ENCODE measurements around the gene ZNF217. TPM values are rescaled to one million over a fixed set of nuclear protein-coding genes. Genes with fewer than 3 reads are reported as not detected.

Gene ZNF217
- total RNA-seq, 1 donor from 2014 or later, result 84.4 TPM

GRCh38 chr20:53576195-53576580 is 17.5 kb downstream of the ZNF217 start:
- peaks cover 3% of the 10 kb centered on the region for H3K27me3 Mint-ChIP-seq (ENCODE audit: insufficient read depth, low read depth)
- no peak overlapping the region for H3K27ac Mint-ChIP-seq
- peaks cover 47% of the 10 kb centered on the region for H3K36me3 Mint-ChIP-seq
- Histone ChIP-seq H4K20me1 (ENCODE audit: low read depth) (peaks cover 100% of the 10 kb centered on the region), H3K36me3 (peaks cover 36% of the 10 kb centered on the region), H3K79me2 (ENCODE audit: low read depth) (peaks cover 100% of the 10 kb centered on the region), H3K9ac (no peak overlapping the region), H3K9me3 (ENCODE audit: low read depth) (no peaks in the 10 kb centered on the region), H3K27ac (no peak overlapping the region), H3K4me1 (peaks cover 24% of the 10 kb centered on the region), H3K4me3 (no peak overlapping the region), H3K4me2 (no peak overlapping the region), H2AFZ (replicated peaks) (no peak overlapping the region), H3F3A (ENCODE audit: low read depth) (peaks cover 30% of the 10 kb centered on the region), H3K27me3 (no peaks in the 10 kb centered on the region)
- H3K4me3 Mint-ChIP-seq, result no peak overlapping the region
- no peak for DNase-seq (ENCODE audit: low spot score)
- no peaks in the 10 kb centered on the region for H3K9me3 Mint-ChIP-seq
- no peak for TF ChIP-seq CTCF (IDR thresholded peaks at IDR 0.05)
- no peak for TF ChIP-seq EZH2 (IDR thresholded peaks at IDR 0.05)
- TF ChIP-seq EZH2phosphoT487 (IDR thresholded peaks at IDR 0.05), result no peak
- peaks cover 26% of the 10 kb centered on the region for H3K4me1 Mint-ChIP-seq

DNA sequence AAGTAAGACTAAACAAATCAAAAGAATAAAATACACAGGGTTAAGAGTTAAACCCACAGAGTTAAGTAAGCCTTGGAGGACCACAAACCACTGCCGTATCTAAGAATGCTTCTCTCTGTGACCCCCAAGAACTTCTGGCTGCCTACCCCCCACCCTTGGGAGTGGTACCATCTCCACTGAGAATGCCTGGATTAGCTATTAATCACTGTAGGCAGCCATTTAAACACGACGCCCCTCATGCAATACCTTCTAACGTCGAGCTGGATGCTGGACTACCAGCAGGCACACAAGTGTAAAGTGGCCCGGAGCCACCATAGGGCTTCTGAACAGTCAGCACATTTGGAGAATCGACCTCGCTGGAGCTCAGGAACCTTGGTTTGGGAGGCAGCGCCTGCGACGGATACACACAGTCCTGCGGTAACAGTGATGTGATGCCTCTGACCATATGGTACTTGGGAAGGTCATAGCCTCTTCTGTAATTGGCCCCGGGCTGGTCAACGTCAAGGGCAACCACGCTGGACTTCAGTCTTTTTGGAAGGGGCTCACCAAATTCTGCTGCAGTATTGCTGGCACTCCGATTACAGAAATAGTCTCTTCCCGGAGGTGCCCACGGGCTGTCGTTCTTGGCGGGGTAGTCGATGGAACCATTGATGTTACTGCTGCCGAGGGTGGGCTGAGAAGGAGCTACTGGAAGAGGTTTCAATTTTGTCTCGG is 18.0 kb downstream of the ZNF217 start:
- H3K4me3 Mint-ChIP-seq, result no peak overlapping the region
- H2AFZ ChIP-seq (replicated peaks), result no peak overlapping the region
- H3K9me3 Mint-ChIP-seq, result no peaks in the 10 kb centered on the region
- peaks cover 23% of the 10 kb centered on the region for H3K4me1 Mint-ChIP-seq
- no peak overlapping the region for H3K4me2 ChIP-seq
- no peaks in the 10 kb centered on the region for H3K9me3 ChIP-seq (ENCODE audit: low read depth)
- no peak overlapping the region for H3K27ac ChIP-seq
- H3K79me2 ChIP-seq (ENCODE audit: low read depth), result peaks cover 100% of the 10 kb centered on the region
- peaks cover 36% of the 10 kb centered on the region for H3K36me3 ChIP-seq
- no peak overlapping the region for H3K4me3 ChIP-seq
- no peak for DNase-seq (ENCODE audit: low spot score)
- H3K9ac ChIP-seq, result no peak overlapping the region
- no peak overlapping the region for H3K27ac Mint-ChIP-seq
- no peak for TF ChIP-seq CTCF (IDR thresholded peaks at IDR 0.05)
- no peak for TF ChIP-seq EZH2phosphoT487 (IDR thresholded peaks at IDR 0.05)
- TF ChIP-seq EZH2 (IDR thresholded peaks at IDR 0.05), result no peak
- H3K36me3 Mint-ChIP-seq, result peaks cover 51% of the 10 kb centered on the region
- no peaks in the 10 kb centered on the region for H3K27me3 ChIP-seq
- H4K20me1 ChIP-seq (ENCODE audit: low read depth), result peaks cover 100% of the 10 kb centered on the region
- peaks cover 27% of the 10 kb centered on the region for H3F3A ChIP-seq (ENCODE audit: low read depth)
- H3K27me3 Mint-ChIP-seq (ENCODE audit: insufficient read depth, low read depth), result peaks cover 3% of the 10 kb centered on the region
- peaks cover 18% of the 10 kb centered on the region for H3K4me1 ChIP-seq

DNA sequence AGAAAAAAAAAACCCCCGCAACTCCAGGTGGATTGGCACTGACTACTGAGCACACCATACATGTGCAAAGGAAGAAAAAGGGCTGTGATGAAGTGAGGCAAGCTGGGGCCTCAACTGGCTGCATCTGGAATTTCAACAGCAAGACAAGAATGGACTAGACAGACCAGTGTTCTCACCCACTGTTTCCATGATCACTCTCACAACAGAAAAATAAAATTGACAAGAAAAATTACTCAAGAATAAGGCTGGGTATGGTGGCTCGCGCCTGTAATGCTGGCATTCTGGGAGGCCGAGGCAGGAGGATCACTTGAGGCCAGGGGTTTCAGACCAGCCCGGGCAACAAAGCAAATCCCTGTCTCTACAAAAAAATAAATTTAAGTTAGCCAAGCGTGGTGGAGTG is 18.8 kb downstream of the ZNF217 start:
- peaks cover 100% of the 10 kb centered on the region for H3K79me2 ChIP-seq (ENCODE audit: low read depth)
- no peaks in the 10 kb centered on the region for H3K27me3 ChIP-seq
- no peak overlapping the region for H3K27ac ChIP-seq
- H3F3A ChIP-seq (ENCODE audit: low read depth), result peaks cover 19% of the 10 kb centered on the region
- peaks cover 49% of the 10 kb centered on the region for H3K36me3 Mint-ChIP-seq
- peak overlapping the region; percentile 82 for H3K27ac Mint-ChIP-seq
- peaks cover 36% of the 10 kb centered on the region for H3K36me3 ChIP-seq
- H3K4me2 ChIP-seq, result no peak overlapping the region
- no peak overlapping the region for H3K9ac ChIP-seq
- peaks cover 14% of the 10 kb centered on the region for H3K4me1 Mint-ChIP-seq
- no peaks in the 10 kb centered on the region for H3K9me3 ChIP-seq (ENCODE audit: low read depth)
- no peak for TF ChIP-seq EZH2 (IDR thresholded peaks at IDR 0.05)
- peaks cover 100% of the 10 kb centered on the region for H4K20me1 ChIP-seq (ENCODE audit: low read depth)
- no peak overlapping the region for H2AFZ ChIP-seq (replicated peaks)
- no peak overlapping the region for H3K4me3 Mint-ChIP-seq
- H3K4me1 ChIP-seq, result peaks cover 10% of the 10 kb centered on the region
- H3K27me3 Mint-ChIP-seq (ENCODE audit: insufficient read depth, low read depth), result peaks cover 3% of the 10 kb centered on the region
- H3K9me3 Mint-ChIP-seq, result no peaks in the 10 kb centered on the region
- no peak overlapping the region for H3K4me3 ChIP-seq
- no peak for DNase-seq (ENCODE audit: low spot score)

DNA sequence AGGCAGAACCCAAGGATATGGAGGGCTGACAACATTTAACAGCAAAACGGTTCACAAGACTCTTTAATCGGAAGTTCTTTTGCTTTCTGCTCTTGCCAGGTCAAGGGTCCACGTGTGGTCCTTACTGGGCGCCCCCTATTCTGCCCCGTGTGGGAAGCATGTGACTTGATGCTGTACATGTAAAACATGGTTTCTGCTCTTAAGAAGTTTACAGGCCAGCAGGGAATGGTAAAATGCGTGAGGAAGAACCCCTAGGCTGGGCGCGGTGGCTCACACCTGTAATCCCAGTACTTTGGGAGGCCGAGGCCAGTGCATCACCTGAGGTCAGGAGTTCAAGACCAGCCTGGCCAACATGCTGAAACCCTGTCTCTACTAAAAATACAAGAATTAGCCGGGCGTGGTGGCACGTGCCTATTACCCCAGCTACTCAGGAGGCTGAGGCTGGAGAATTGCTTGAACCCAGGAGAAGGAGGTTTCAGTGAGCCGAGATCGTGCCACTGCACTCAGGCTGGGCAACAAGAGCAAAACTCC is 19.3 kb downstream of the ZNF217 start:
- Mint-ChIP-seq H3K27me3 (ENCODE audit: insufficient read depth, low read depth) (peaks cover 3% of the 10 kb centered on the region), H3K4me3 (no peak overlapping the region), H3K27ac (no peak overlapping the region), H3K36me3 (peaks cover 52% of the 10 kb centered on the region), H3K9me3 (no peaks in the 10 kb centered on the region), H3K4me1 (peaks cover 10% of the 10 kb centered on the region)
- Histone ChIP-seq H3F3A (ENCODE audit: low read depth) (peaks cover 14% of the 10 kb centered on the region), H3K4me3 (no peak overlapping the region), H3K79me2 (ENCODE audit: low read depth) (peaks cover 100% of the 10 kb centered on the region), H4K20me1 (ENCODE audit: low read depth) (peaks cover 100% of the 10 kb centered on the region), H3K9ac (no peak overlapping the region), H3K4me1 (peaks cover 5% of the 10 kb centered on the region), H3K36me3 (peaks cover 36% of the 10 kb centered on the region), H3K27ac (no peak overlapping the region), H2AFZ (replicated peaks) (no peak overlapping the region), H3K9me3 (ENCODE audit: low read depth) (no peaks in the 10 kb centered on the region), H3K4me2 (no peak overlapping the region), H3K27me3 (no peaks in the 10 kb centered on the region)
- TF ChIP-seq CTCF (IDR thresholded peaks at IDR 0.05), result no peak
- no peak for TF ChIP-seq EZH2 (IDR thresholded peaks at IDR 0.05)
- TF ChIP-seq EZH2phosphoT487 (IDR thresholded peaks at IDR 0.05), result no peak
- no peak for DNase-seq (ENCODE audit: low spot score)

Measured in neural progenitor cell (in vitro differentiated cells).